GM12892 (cell line): ENCODE data around the gene TRIM2.

Experiments used
- DNase-seq: peaks from one replicate; pipeline ENCODE4 v3.0.0; 2011; ENCODE audit not compliant: insufficient read length
- FAIRE-seq: peaks from 2 replicates; lab custom pipeline; 2011; peaks lifted over from hg19 to GRCh38; lab: Jason Lieb, UNC
- POLR2A ChIP-seq: IDR thresholded peaks from 2 replicates; pipeline ENCODE4 v1.6.1; 2011; ENCODE audit warnings: low read depth, low read length, control low read depth
- POLR2AphosphoS5 ChIP-seq: IDR thresholded peaks from 2 replicates; pipeline ENCODE4 v1.6.1; 2011; ENCODE audit warnings: low read depth, low read length, control low read depth
- TAF1 ChIP-seq: IDR thresholded peaks from 2 replicates; pipeline ENCODE4 v1.6.1; 2011; ENCODE audit warnings: low read depth, mild to moderate bottlenecking, control low read depth, low read length, borderline replicate concordance

The TRIM2 gene

GRCh38 chr4:153294631-153295030, 90.4 kb downstream of the TRIM2 start:
- DNase-seq: no peak
- no peak for TF ChIP-seq POLR2A
- FAIRE-seq: no peak

DNA sequence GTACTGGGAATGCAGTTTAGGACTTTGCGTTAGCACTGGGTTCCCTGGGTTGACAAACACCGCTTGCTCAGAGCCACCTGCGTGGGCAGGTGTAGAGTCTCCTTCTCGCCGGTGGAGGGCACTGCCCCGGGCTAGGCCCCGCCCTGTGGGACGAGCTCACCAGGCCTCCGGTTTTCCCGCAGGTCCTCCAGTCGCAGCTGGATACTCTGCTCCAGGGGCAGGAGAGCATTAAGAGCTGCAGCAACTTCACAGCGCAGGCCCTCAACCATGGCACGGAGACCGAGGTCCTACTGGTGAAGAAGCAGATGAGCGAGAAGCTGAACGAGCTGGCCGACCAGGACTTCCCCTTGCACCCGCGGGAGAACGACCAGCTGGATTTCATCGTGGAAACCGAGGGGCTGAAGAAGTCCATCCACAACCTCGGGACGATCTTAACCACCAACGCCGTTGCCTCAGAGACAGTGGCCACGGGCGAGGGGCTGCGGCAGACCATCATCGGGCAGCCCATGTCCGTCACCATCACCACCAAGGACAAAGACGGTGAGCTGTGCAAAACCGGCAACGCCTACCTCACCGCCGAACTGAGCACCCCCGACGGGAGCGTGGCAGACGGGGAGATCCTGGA, 91.0 kb downstream of the TRIM2 start:
- no peak for DNase-seq
- no peak for TF ChIP-seq TAF1
- no peak for TF ChIP-seq POLR2A
- no peak for TF ChIP-seq POLR2AphosphoS5
- FAIRE-seq: no peak

GRCh38 chr4:153296040-153296823, 92.0 kb downstream of the TRIM2 start:
- TF ChIP-seq TAF1: no peak
- DNase-seq (no peak), FAIRE-seq (no peak)

GRCh38 chr4:153297116-153297515, 92.9 kb downstream of the TRIM2 start:
- FAIRE-seq: no peak
- TF ChIP-seq TAF1 (no peak), POLR2A (no peak), POLR2AphosphoS5 (no peak)
- DNase-seq: no peak

- TF ChIP-seq POLR2A (no peak), POLR2AphosphoS5 (no peak)
- no peak for DNase-seq
- FAIRE-seq: no peak
These were observed 106.5 kb downstream of the TRIM2 start for GRCh38 chr4:153310793-153311192.

DNA sequence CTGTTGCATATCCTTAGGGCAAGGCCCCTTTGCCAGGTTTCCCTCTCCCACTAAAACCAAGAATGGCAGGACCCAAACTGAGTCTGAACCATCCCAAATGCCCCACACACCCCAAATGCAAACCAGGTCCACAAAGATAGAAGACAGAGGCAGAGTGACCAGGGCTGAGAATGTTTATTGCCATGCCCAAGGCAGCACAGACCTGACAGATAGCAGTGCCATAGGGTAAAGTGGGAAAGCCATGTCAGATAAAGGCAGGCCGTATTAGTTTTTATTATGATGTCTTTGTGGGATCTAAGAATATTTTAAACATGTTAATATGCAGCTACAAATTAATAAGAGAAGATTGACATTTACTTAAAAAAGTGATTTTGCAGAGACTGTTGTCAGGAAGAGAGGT, 110.7 kb downstream of the TRIM2 start:
- DNase-seq: no peak
- no peak for TF ChIP-seq POLR2A
- no peak for TF ChIP-seq POLR2AphosphoS5
- TF ChIP-seq TAF1: no peak
- FAIRE-seq: no peak

DNA sequence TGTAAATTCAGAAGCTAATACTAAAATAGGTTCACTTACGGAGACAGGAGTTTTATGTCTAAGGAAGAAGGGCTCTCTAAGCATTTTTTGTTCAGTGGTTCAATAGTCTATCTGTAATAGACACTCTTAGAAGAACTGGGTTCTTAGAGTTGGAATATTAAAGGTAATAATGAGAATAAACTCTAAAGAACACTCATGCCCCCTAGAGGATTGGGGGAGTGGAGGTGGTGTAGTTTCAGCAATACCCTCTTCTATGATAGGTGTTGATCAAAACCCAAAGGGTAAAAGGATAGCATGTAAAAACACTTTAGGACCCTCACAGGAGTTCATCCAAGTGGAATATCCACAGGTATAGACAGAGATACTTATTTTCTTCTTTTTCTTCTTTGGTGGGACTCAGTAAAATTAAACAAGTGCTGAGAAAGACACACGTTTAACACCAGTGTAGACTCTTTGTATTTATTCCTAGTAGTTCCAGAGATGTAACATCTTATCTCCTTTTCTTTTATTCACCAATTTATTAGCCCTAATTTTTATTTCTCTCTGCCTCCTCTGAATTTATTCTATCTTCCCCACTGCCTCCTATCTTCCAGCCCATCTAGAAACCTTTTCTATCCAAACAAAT, 114.6 kb downstream of the TRIM2 start:
- TF ChIP-seq POLR2A: no peak
- TF ChIP-seq POLR2AphosphoS5: no peak
- TF ChIP-seq TAF1: no peak
- FAIRE-seq (peak; percentile 65), DNase-seq (peak; percentile 30)

- DNase-seq: no peak
- FAIRE-seq: no peak
- no peak for TF ChIP-seq POLR2AphosphoS5
- TF ChIP-seq TAF1: no peak
These were observed 118.5 kb downstream of the TRIM2 start for GRCh38 chr4:153322791-153323190.

GRCh38 chr4:153324046-153324445, 119.8 kb downstream of the TRIM2 start:
- TF ChIP-seq POLR2AphosphoS5: no peak
- no peak for TF ChIP-seq POLR2A
- TF ChIP-seq TAF1: no peak
- no peak for DNase-seq
- no peak for FAIRE-seq

- no peak for TF ChIP-seq TAF1
- no peak for TF ChIP-seq POLR2A
- no peak for TF ChIP-seq POLR2AphosphoS5
- FAIRE-seq: no peak
These were observed 121.3 kb downstream of the TRIM2 start for GRCh38 chr4:153325558-153325957.

GRCh38 chr4:153326513-153326912, 122.3 kb downstream of the TRIM2 start:
- TF ChIP-seq POLR2AphosphoS5 (no peak), POLR2A (no peak), TAF1 (no peak)
- no peak for DNase-seq
- no peak for FAIRE-seq

More at GRCh38 chr4:153325558-153325957, 121.3 kb downstream of the TRIM2 start:
- DNase-seq: no peak

DNA sequence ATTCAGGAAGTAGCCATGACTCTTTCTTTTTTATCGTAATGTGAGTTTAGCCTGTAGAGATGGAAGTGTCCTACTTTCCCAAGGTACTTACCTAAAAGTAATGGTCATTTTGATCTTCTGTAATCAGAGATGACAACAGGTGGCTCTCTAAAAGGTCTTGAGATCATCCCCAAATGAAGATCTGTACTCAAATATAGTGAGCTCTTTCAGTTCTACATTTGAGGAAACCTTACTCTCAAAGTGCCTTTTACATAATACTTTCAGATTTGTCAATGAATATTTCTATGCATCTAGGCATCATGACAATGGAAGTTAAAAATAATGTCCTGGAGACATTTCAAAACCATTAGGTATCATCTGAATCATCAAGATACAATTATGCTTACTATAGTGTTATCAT, 123.0 kb downstream of the TRIM2 start:
- FAIRE-seq (no peak), DNase-seq (no peak)
- no peak for TF ChIP-seq TAF1
- no peak for TF ChIP-seq POLR2A
- no peak for TF ChIP-seq POLR2AphosphoS5

- no peak for TF ChIP-seq POLR2A
- TF ChIP-seq POLR2AphosphoS5: no peak
- no peak for TF ChIP-seq TAF1
- DNase-seq: no peak
- FAIRE-seq: no peak
These were observed 128.7 kb downstream of the TRIM2 start for GRCh38 chr4:153332936-153333335.
